GM18526 (cell line): ENCODE data around the gene MARK3.

ENCODE experiments used
- POLR2A ChIP-seq: IDR thresholded peaks from 3 replicates; pipeline ENCODE4 v1.6.1; 2011; ENCODE audit not compliant: insufficient read length; ENCODE audit errors: extremely low read depth

MARK3 gene

GRCh38 chr14:103552011-103552845, 167.0 kb downstream of the MARK3 start:
- TF ChIP-seq POLR2A, result no peak

GRCh38 chr14:103552846-103553210, 167.6 kb downstream of the MARK3 start:
- TF ChIP-seq POLR2A, result no peak
